ENCODE data around the gene EXT2. TPM values are rescaled to one million over a fixed set of nuclear protein-coding genes. Genes with fewer than 3 reads are reported as not detected.

EXT2 gene
- total and polyA plus RNA-seq, 10 of the 15 experiments (the other 5 are each of a cell fraction or from before 2014, with no cell fraction given) = 3.8 to 31.4 (median 17.9) TPM

DNA sequence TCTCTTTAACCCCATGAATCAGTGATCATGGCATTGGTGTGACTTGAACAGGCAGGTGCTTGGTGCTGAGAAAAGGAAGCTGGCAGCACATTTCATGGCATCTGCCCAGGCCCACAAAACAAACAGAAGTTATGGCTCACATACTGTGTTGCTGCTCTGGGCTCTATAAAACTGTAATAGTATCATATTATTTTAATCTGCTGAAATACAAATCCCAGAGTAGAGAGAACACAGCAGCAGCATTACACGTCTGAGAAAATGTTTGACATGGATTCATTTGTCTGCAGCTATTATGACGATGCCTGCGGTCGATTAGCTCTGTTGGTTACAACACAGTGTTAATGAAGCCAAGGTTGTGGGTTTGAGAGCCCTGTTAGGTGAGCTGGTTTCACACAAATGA lies 133.6 kb downstream of the EXT2 start (continued):
- TF ChIP-seq, protein P1, sequence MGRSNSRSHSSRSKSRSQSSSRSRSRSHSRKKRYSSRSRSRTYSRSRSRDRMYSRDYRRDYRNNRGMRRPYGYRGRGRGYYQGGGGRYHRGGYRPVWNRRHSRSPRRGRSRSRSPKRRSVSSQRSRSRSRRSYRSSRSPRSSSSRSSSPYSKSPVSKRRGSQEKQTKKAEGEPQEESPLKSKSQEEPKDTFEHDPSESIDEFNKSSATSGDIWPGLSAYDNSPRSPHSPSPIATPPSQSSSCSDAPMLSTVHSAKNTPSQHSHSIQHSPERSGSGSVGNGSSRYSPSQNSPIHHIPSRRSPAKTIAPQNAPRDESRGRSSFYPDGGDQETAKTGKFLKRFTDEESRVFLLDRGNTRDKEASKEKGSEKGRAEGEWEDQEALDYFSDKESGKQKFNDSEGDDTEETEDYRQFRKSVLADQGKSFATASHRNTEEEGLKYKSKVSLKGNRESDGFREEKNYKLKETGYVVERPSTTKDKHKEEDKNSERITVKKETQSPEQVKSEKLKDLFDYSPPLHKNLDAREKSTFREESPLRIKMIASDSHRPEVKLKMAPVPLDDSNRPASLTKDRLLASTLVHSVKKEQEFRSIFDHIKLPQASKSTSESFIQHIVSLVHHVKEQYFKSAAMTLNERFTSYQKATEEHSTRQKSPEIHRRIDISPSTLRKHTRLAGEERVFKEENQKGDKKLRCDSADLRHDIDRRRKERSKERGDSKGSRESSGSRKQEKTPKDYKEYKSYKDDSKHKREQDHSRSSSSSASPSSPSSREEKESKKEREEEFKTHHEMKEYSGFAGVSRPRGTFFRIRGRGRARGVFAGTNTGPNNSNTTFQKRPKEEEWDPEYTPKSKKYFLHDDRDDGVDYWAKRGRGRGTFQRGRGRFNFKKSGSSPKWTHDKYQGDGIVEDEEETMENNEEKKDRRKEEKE (IDR thresholded peaks at IDR 0.05) = no peak
- TF ChIP-seq, protein P2, sequence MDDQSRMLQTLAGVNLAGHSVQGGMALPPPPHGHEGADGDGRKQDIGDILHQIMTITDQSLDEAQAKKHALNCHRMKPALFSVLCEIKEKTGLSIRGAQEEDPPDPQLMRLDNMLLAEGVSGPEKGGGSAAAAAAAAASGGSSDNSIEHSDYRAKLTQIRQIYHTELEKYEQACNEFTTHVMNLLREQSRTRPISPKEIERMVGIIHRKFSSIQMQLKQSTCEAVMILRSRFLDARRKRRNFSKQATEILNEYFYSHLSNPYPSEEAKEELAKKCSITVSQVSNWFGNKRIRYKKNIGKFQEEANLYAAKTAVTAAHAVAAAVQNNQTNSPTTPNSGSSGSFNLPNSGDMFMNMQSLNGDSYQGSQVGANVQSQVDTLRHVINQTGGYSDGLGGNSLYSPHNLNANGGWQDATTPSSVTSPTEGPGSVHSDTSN (IDR thresholded peaks at IDR 0.05; ENCODE audit: insufficient replicate concordance, low read depth, low read length) = no peak
- no peak for TF ChIP-seq GATAD2B (conservative IDR thresholded peaks at IDR 0.05; ENCODE audit: low read depth)
- no peak for TF ChIP-seq MYC (IDR thresholded peaks at IDR 0.05; ENCODE audit: insufficient read depth, insufficient read length, insufficient replicate concordance, low read length, severe bottlenecking)

DNA sequence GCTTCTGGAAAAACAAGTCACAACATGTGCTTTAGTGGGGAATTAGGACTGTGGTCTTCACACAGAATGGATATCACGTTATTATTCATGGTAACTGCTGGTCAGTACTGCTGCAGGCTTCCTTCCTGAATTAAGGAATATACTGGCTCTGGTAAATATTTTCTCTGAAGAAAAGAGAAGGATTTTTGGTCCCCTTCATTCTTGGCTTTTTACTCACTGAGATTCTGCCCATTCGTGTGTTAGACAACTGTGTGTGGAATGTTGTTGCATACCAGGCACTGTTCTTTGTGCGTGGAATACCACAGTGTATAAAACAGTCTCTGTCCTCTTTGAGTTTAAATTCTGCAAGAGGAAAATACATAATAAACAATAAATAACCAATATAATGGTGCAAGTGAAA lies 134.1 kb downstream of the EXT2 start:
- Histone ChIP-seq H3K4me3 (no peak overlapping the region), H3K27me3 (replicated peaks in 1 of 2; ENCODE audit: control insufficient read depth in 2 of 2, insufficient read depth in 2 of 2, low read length in 1 of 2) (no peaks in the 10 kb centered on the region), H3K4me2 (ENCODE audit: control insufficient read depth, insufficient read depth) (no peak overlapping the region), H3K36me3 (ENCODE audit: control insufficient read depth in 2 of 2, insufficient read depth in 2 of 2, low read length in 1 of 2) (no peaks in the 10 kb centered on the region; a peak in 1 of 4 replicates), H3K4me1 (ENCODE audit: control insufficient read depth, insufficient read depth, low read length) (no peaks in the 10 kb centered on the region), H3K9me3 (replicated peaks; ENCODE audit: control insufficient read depth, insufficient read depth, low read length) (no peaks in the 10 kb centered on the region), H4K20me1 (ENCODE audit: control insufficient read depth, insufficient read depth) (no peaks in the 10 kb centered on the region), H2AFZ (ENCODE audit: control insufficient read depth, low read depth, low read length) (no peak overlapping the region), H3K79me2 (ENCODE audit: control insufficient read depth, insufficient read depth, low read length) (no peaks in the 10 kb centered on the region), H3K9ac (ENCODE audit: control insufficient read depth, insufficient read depth, low read length) (no peak overlapping the region), H3K27ac (ENCODE audit: control insufficient read depth, insufficient read depth) (no peak overlapping the region)
- ChIA-PET CTCF (no interaction called here), SMC1A (ENCODE audit: uncharacterized antibody, unreplicated experiment) (no interaction called here), POLR2A (no interaction called here), RAD21 (ENCODE audit: unreplicated experiment) (no interaction called here)
- 64% methylated on average over 3 of the region's 3 CpGs for WGBS (ENCODE audit: insufficient coverage, insufficient replicate concordance, low lambda C conversion rate, missing lambda C conversion rate)
- DNase-seq (ENCODE audit: low read depth, low spot score) (no peak), FAIRE-seq (no peak), ATAC-seq (no peak)
- BruUV-seq (replicated peaks) = no TSS peak
- intact Hi-C loops (cut with micrococcal nuclease; ENCODE audit: unreplicated experiment) (no loop called here), in situ Hi-C loops (cut with MboI) (no loop called here)
- TF ChIP-seq POLR2AphosphoS2 (IDR thresholded peaks at IDR 0.05; ENCODE audit: low read depth, low read length) (no peak), TCF12 (IDR thresholded peaks at IDR 0.05; ENCODE audit: low read depth, low read length) (no peak), BRCA1 (IDR thresholded peaks at IDR 0.05; ENCODE audit: low read depth, low read length) (no peak), RAD51 (IDR thresholded peaks at IDR 0.05) (no peak), SIX5 (IDR thresholded peaks at IDR 0.05; ENCODE audit: low read depth, low read length, severe bottlenecking) (no peak), RB1 (IDR thresholded peaks at IDR 0.05; ENCODE audit: borderline replicate concordance) (no peak)

All from GM12878 (cell line).